Measurements from ENCODE around the gene ATP2B3.

DNA sequence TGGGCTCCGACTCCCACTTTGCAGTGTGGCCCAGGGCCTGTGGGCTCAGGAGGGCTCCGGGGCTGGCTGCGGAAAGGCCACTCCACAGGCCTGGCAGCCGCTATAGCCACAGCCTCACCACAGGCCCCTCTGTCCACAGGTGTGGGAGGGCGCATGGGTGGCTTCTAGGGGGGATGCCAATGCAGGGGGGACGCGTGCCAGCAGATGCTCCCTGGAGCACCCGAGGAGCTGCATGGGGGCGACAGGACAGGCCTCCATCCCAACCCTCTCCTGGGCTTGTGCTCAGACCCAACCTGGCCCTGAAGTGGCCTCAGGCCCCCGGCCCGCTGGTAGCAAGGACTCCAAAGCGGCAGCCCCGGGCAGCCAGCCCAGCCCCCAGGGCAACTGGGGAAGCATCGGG lies 14.6 kb upstream of the ATP2B3 start:
- no peak for TF ChIP-seq TCF7L2 (IDR thresholded peaks at IDR 0.05; ENCODE audit: low read depth, low read length)
- TF ChIP-seq CTCF (IDR thresholded peaks at IDR 0.05): no peak
- TF ChIP-seq SIN3A (IDR thresholded peaks at IDR 0.05; ENCODE audit: borderline replicate concordance, insufficient read depth, low read depth, low read length): no peak

Measured in Panc1 (cell line).